Transverse colon (tissue), 4 donors: ENCODE results near the gene NKD1. TPM values are rescaled to one million over a fixed set of nuclear protein-coding genes. Genes with fewer than 3 reads are reported as not detected.
A peak's percentile ranks its signal among the peaks of the same experiment; 100 is the strongest.

ENCODE experiments used
- DNase-seq: peaks from one replicate; pipeline ENCODE4 v3.0.0-alpha.2; 2019
- H3K27ac ChIP-seq, 4 donors: fragments of 200-600 bp; sonication (generic); 2 replicates each; pipeline ENCODE4 v1.5.1; 2016 to 2018; ENCODE audit warnings: inconsistent platforms in 4 of 4
- H3K27me3 ChIP-seq: fragments of 200-600 bp; sonication (generic); 2 replicates; pipeline ENCODE4 v1.5.1; 2017; ENCODE audit warnings: inconsistent platforms
- H3K36me3 ChIP-seq, 4 donors: fragments of 200-600 bp; sonication (generic); 2 replicates each; pipeline ENCODE4 v1.5.1; 2017 to 2019; ENCODE audit warnings: inconsistent platforms in 4 of 4
- H3K4me1 ChIP-seq, 4 donors: fragments of 200-600 bp; sonication (generic); 2 replicates each; pipeline ENCODE4 v1.5.1; 2017 to 2020; ENCODE audit warnings: inconsistent platforms in 4 of 4
- H3K4me3 ChIP-seq, 4 donors: fragments of 200-600 bp; sonication (generic); 1 replicate in 1 of 4; 2 replicates in 3 of 4; pipeline versions ENCODE4 v1.5.1 to v1.6.1; 2017 to 2019; ENCODE audit warnings: inconsistent platforms in 4 of 4
- H3K9me3 ChIP-seq, 2 donors: fragments of 200-600 bp; sonication (generic); 2 replicates each; pipeline ENCODE4 v1.5.1; 2017 to 2019; ENCODE audit warnings: inconsistent platforms in 2 of 2
- EP300 ChIP-seq: sonication (generic); formaldehyde crosslinking; IDR thresholded peaks from one replicate; pipeline ENCODE4 v1.6.1; 2017; ENCODE audit warnings: antibody characterized with exemption, low read depth
- POLR2A ChIP-seq: fragments of 450-650 bp; IDR thresholded peaks from one replicate; pipeline ENCODE4 v1.6.1; 2016; ENCODE audit warnings: antibody characterized with exemption, mild to moderate bottlenecking, moderate library complexity
- POLR2AphosphoS5 ChIP-seq, 3 donors: sonication (generic); formaldehyde crosslinking; IDR thresholded peaks; one replicate each; pipeline ENCODE4 v1.6.1; 2016; ENCODE audit warnings: antibody characterized with exemption in 3 of 3
- WGBS, 2 donors: methylation state at CpG; one replicate each; pipeline ENCODE4 v1.1.5; 2018; ENCODE audit warnings: low coverage in 1 of 2; 5-methylcytosine and 5-hydroxymethylcytosine counted together
- in situ Hi-C, 4 donors: fragments of 200-750 bp; cut with MboI; loops; one replicate each; pipeline versions ENCODE4 v1.15.0 to v1.15.1; 2017; ENCODE audit warnings: low sequenced_read_pairs in 3 of 4, low pct_ligation_motif_present in 1 of 4, low pct_unique_long_range_greater_than_20kb in 1 of 4
- intact Hi-C: fragments of 100-400 bp; cut with DNase I; formaldehyde crosslinking; loops from one replicate; pipeline ENCODE4 v1.15.1; 2023; ENCODE audit warnings: low total_unique reads
- total RNA-seq, 4 donors: library from RNA; depleted of rRNA; stranded (reverse); fragments of >200 nt; gene quantifications; one replicate each; pipeline ENCODE4 v1.1.0, GENCODE V29; 2016
- TF ChIP-seq, protein P1 (sequence below), 5 experiments: fragments of 200-600 bp in 3 of 5; fragments of 450-650 bp in 2 of 5; sonication (generic) in 3 of 5; IDR thresholded peaks; 1 replicate in 2 of 5; 2 replicates in 3 of 5; pipeline ENCODE4 v1.5.1; 2016 to 2017; ENCODE audit warnings: antibody characterized with exemption in 5 of 5, inconsistent platforms in 3 of 5, mild to moderate bottlenecking in 2 of 5, moderate library complexity in 1 of 5

The NKD1 gene
- total RNA-seq, 4 donors from 2014 or later, result 1.7 to 98.1 (median 2.5) TPM

DNA sequence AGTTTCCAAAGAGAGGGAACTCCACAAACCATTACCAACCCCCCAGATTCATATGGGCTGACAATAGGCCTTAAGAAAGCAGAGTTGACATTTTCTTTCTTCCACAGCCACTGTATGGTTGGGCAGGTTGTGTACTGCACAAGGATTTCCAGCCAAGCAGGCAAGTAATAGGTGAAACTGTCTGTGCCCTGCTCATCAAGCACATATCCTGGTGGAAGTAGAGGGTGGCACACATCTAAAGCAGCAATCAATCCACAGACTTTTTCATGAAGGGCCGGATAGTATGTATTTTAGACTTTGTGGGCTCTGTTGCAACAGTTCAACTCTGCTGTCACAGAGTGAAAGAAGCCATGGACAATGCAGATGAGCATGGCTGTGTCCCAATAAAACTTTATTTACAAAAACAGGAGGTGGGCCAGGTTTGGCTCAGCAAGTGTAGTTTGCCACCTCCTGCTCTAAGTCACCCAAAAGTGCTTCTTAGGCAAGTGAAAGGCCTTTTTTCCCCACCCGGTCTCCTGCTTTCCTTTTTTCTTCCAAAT lies 69.5 kb downstream of the NKD1 start:
- no peak for DNase-seq
- Histone ChIP-seq H3K27me3 (no peaks in the 10 kb centered on the region), H3K36me3 (no peaks in the 10 kb centered on the region), H3K27ac (peak overlapping the region; percentile 40 to 86 (median 73)), H3K4me1 (peaks cover 19 to 42% (median 26%) of the 10 kb centered on the region in 4 donors), H3K9me3 (no peaks in the 10 kb centered on the region), H3K4me3 (no peak overlapping the region)
- 85 to 100% methylated on average over 1 to 2 of the region's 2 CpGs for WGBS, 2 donors
- in situ Hi-C loops, result no loop called here
- intact Hi-C loops, result no loop called here
- TF ChIP-seq, protein P1, sequence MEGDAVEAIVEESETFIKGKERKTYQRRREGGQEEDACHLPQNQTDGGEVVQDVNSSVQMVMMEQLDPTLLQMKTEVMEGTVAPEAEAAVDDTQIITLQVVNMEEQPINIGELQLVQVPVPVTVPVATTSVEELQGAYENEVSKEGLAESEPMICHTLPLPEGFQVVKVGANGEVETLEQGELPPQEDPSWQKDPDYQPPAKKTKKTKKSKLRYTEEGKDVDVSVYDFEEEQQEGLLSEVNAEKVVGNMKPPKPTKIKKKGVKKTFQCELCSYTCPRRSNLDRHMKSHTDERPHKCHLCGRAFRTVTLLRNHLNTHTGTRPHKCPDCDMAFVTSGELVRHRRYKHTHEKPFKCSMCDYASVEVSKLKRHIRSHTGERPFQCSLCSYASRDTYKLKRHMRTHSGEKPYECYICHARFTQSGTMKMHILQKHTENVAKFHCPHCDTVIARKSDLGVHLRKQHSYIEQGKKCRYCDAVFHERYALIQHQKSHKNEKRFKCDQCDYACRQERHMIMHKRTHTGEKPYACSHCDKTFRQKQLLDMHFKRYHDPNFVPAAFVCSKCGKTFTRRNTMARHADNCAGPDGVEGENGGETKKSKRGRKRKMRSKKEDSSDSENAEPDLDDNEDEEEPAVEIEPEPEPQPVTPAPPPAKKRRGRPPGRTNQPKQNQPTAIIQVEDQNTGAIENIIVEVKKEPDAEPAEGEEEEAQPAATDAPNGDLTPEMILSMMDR (IDR thresholded peaks at IDR 0.05), result no peak
- no peak for TF ChIP-seq POLR2AphosphoS5 (IDR thresholded peaks at IDR 0.05)
- no peak for TF ChIP-seq POLR2A
- no peak for TF ChIP-seq EP300

DNA sequence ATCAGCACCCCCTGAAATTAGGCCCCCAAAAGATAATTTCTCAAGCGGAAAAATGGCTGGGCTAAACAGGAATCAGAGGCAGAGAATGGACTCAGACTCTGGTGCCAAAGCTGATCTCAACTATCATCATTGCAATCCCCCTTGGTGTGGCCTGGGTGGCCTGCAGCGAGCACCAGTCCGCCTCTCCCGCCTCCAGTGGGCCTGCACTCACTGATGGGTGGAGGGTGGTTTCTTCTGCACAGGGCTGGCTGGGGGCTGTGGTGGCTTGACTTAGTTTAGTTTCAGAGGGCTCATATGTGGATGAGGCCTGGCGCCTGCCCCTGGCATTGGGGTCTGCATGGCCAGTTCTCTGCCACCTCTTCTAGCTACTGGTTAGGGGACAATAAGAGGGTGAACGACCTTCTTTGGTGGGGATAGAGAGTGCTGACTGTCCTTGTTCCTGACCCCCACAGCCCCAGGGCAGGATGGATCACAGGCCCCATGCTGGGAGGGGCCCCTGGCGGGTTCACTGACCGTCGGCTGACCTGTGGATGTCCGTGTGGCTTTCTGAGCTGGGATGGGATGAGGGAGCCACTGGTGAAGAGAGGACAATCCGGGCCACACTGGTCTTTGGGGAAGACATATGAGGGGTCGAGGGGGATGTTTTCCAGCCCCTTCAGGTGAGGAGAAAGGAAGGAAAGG lies 70.2 kb downstream of the NKD1 start:
- in situ Hi-C loops, result no loop called here

DNA sequence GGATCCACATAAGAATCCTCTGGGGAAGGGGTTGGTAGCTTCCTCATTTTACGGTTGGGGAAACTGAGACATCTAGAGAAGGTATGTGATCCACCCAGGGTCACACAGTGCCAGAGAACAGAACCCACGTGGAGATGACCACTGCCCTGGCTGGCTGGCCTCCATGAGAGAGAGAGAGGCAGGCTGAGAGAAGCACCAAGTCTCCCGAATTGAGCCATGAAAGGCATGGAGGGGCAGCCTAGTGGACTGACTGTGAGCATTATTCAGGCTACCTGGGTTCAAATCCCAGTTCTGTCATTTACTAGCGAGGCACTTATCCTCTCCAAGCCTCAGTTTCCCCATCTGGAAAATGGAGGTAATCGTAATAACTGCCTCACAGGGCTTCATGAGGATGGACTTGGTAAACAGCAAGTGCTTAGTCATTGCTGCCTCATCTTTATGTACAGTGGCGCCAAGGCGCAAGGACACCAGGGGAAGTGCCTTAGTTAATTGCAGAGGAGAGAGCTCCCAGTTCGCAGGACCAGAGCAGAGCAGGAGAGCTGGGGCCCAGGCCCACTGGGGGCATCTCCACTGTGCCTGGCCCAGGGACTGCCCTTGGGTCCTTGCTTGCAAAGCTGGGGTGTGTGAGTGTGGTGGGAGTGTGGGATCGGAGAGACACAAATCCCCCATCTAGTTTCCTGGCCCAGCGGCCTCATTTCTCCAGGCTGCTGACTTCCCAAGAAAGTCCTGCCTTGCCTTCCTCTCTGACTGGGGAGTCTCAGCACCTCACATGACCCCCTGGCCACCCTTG lies 71.7 kb downstream of the NKD1 start:
- no peaks in the 10 kb centered on the region for H3K27me3 ChIP-seq
- H3K4me1 ChIP-seq, result peaks cover 13 to 22% (median 16%) of the 10 kb centered on the region in 4 donors
- H3K4me3 ChIP-seq, result no peak overlapping the region
- intact Hi-C loops (no loop called here), in situ Hi-C loops (no loop called here)
- WGBS, 2 donors, result 91% methylated on average over 10 of the region's 10 CpGs; no CpG with 5 or more reads in 1 of the 2 donors
- no peaks in the 10 kb centered on the region for H3K9me3 ChIP-seq
- TF ChIP-seq EP300 (no peak), POLR2AphosphoS5 (IDR thresholded peaks at IDR 0.05) (no peak), POLR2A (no peak)
- TF ChIP-seq, protein P1 (IDR thresholded peaks at IDR 0.05), result no peak
- no peaks in the 10 kb centered on the region for H3K36me3 ChIP-seq
- no peak overlapping the region for H3K27ac ChIP-seq
- no peak for DNase-seq

More for the DNA sequence above, 70.2 kb downstream of the NKD1 start:
- Histone ChIP-seq H3K9me3 (no peaks in the 10 kb centered on the region), H3K27ac (peak overlapping the region in 1 of 4 donors; percentile 64), H3K27me3 (no peaks in the 10 kb centered on the region), H3K4me3 (no peak overlapping the region), H3K4me1 (peaks cover 14 to 36% (median 21%) of the 10 kb centered on the region in 4 donors), H3K36me3 (no peaks in the 10 kb centered on the region)
- TF ChIP-seq, protein P1 (IDR thresholded peaks at IDR 0.05), result no peak
- TF ChIP-seq EP300 (no peak), POLR2AphosphoS5 (IDR thresholded peaks at IDR 0.05) (no peak), POLR2A (no peak)
- DNase-seq, result no peak
- 94 to 100% methylated on average over 3 to 12 of the region's 12 CpGs for WGBS, 2 donors
- intact Hi-C loops, result no loop called here
